Cardiac fibroblast (primary cell): ENCODE data around the gene SATB1.

Source experiments
- DNase-seq, 2 donors: peaks; one replicate each; pipeline versions ENCODE4 v3.0.0 to v3.0.0-alpha.2; 2010; ENCODE audit warnings: low read depth in 2 of 2
- H3K4me3 ChIP-seq, 2 donors: replicated peaks in 1 of 2; 1 replicate in 1 of 2; 2 replicates in 1 of 2; pipeline ENCODE4 v1.5.1; 2011; ENCODE audit warnings: low read depth in 2 of 2, low read length in 2 of 2, mild to moderate bottlenecking in 2 of 2, moderate library complexity in 1 of 2
- TF ChIP-seq, protein P1 (sequence below): IDR thresholded peaks from one replicate; pipeline ENCODE4 v1.5.1; 2011; ENCODE audit warnings: low read depth, mild to moderate bottlenecking, low read length, inconsistent platforms

The SATB1 gene

DNA sequence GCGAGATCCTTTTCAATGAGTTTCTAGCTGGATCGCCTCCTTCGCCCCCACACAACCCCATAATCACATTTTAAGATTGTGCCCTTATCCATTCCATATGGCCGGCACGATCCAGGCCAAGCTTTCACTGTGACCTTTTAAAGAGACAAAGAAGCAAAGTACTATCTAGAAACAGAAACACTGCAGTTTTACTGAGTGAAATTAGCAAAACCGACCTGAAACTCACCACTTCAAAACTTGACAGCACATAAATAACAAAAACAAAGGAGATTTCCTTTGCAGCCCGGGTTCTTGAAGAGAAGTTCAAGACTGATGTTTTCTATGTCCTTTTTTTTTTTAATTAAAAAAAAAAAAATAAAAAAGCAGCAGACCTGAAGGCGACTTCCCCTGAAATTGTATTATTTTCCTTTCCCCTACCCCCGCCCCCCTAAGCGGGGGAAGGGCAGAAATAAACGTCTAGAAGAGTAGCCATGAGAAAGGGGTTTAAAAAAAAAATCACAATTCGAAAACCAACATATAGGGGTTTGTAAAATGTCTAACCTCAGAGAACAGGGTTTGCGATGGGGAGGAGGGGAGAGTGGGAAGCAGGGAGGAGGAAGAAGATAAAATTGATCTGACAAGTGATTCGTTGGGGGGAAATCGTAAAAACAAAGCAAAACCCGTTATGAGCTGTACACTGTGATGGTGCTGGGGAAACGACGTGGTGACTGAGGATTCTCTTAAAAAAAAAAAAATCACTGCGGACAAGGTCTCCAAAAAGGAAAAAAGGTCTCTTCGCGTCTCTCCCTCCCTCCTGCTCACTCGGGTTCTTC is 1.5 kb downstream of the SATB1 start:
- TF ChIP-seq, protein P1, sequence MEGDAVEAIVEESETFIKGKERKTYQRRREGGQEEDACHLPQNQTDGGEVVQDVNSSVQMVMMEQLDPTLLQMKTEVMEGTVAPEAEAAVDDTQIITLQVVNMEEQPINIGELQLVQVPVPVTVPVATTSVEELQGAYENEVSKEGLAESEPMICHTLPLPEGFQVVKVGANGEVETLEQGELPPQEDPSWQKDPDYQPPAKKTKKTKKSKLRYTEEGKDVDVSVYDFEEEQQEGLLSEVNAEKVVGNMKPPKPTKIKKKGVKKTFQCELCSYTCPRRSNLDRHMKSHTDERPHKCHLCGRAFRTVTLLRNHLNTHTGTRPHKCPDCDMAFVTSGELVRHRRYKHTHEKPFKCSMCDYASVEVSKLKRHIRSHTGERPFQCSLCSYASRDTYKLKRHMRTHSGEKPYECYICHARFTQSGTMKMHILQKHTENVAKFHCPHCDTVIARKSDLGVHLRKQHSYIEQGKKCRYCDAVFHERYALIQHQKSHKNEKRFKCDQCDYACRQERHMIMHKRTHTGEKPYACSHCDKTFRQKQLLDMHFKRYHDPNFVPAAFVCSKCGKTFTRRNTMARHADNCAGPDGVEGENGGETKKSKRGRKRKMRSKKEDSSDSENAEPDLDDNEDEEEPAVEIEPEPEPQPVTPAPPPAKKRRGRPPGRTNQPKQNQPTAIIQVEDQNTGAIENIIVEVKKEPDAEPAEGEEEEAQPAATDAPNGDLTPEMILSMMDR, result no peak
- H3K4me3 ChIP-seq, result peak overlapping the region; percentile 64 to 92
- DNase-seq, result peak; percentile 69 to 71

- peak in 1 of 2 donors; percentile 9 for DNase-seq
- TF ChIP-seq, protein P1, result no peak
- peak overlapping the region in 1 of 2 donors; percentile 92 for H3K4me3 ChIP-seq
Observed at GRCh38 chr3:18422972-18423371, 2.2 kb downstream of the SATB1 start.

DNA sequence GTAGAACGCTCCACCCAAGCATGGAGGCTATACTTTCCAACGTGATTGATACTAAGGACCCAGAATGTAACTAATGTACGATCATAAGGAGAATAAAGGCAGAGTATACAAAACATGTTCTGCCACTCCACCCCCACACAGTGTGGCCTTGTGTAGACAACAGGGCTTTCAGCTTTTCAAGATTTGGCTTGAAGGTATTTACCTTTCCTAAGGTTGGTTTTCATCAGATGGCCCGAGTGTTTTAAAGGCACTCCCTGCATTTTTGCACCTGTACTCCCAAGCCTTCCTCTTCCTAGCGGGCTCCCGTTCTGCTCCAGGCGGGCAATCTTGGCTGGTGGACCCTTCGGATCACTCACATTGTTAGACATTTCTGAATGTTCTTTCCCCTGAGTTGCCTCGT is 4.6 kb downstream of the SATB1 start:
- DNase-seq, result no peak
- TF ChIP-seq, protein P1, result no peak
- H3K4me3 ChIP-seq, result no peak overlapping the region

DNA sequence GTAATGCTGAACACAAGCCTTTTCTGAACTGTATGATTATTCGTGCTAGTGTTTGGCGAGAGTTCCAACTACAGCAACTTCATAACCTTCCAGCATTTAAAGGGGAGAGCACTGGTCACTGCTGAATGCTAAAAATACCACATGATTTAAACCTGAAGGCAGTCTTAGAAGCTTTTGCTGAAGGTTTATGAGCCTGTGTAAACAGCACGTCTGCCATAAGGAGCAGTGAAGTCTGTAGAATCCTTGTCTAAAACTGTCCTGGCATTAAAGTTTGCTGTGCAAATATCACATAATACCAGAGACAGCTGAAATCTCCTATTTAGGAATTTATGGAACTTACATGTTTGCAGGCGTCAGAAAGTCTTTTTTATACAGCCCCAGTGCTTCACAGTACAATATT is 5.9 kb downstream of the SATB1 start:
- TF ChIP-seq, protein P1, result no peak
- H3K4me3 ChIP-seq, result no peak overlapping the region
- DNase-seq, result no peak

DNA sequence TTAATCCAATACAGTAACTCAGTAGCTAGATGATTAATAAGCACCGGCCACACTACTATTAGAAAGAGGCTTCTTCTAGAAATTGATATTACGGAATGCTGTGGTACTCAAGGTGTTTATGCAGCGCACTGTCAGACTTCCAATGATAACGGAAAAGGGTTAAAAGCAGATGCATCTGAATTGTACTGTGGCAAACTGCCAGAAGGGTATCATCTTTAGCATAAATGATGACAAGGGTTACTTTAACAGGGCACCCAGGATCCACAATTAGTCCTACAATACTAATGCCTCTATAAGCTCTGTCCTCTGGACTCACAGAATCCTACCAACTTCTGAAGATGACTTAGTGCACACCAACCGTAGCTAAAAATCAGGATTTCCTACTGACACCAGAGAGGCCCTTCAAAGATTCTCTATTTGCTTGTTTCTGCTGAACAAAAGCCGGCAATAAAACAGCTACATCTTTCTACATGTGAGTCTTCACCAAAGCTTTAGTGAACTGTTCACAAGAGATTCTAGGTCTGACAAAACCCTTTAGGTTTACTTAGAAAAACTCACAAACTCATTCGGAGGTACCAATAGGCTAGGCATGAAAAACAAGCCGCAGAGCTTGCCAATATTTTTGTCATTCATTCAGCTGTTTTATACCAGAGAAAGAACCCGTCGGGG is 7.1 kb downstream of the SATB1 start:
- no peak overlapping the region for H3K4me3 ChIP-seq
- TF ChIP-seq, protein P1, result no peak
- DNase-seq, result no peak

DNA sequence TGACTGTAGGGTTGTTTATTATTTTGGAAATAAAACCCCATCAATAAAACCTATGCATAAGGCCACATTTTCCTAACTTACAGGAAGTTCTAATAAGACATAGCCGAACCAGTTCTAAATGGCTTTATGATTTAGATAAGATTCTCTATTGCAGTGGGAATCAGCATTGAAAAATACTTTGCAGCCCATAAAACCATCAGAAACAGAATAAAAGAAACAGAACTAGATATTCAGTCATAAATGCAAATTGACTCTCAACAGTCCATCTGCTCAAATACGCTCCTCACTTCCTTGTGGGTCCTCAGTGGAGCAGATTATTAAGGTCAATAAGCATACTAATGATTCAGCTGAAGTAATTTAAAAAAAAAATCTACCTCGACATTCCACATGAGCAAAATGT is 8.8 kb downstream of the SATB1 start:
- DNase-seq, result no peak
- H3K4me3 ChIP-seq, result no peak overlapping the region
- TF ChIP-seq, protein P1, result no peak
